GM12875 (cell line): Measurements from ENCODE around the gene CD300C.

Source experiments
- H3K4me3 ChIP-seq: one replicate; pipeline ENCODE4 v1.5.1; 2011; ENCODE audit warnings: low read depth, low read length, control low read depth
- CTCF ChIP-seq: IDR thresholded peaks from 2 replicates; pipeline ENCODE4 v1.5.1; 2011; ENCODE audit warnings: low read depth, mild to moderate bottlenecking, control low read depth, inconsistent platforms, low read length, moderate library complexity, borderline replicate concordance; ENCODE audit not compliant: insufficient read depth

CD300C gene

GRCh38 chr17:74545843-74546230, at the start of gene CD300C:
TSS of gene CD300C (minus strand) at chr17:74546115. CDS start at chr17:74545782, 333 bp downstream.
- no peak for TF ChIP-seq CTCF
- H3K4me3 ChIP-seq = no peak within 1 kb of the TSS

- H3K4me3 ChIP-seq = no peak overlapping the region
- no peak for TF ChIP-seq CTCF
These were observed 49.3 kb upstream of the CD300C start for GRCh38 chr17:74595037-74595750.

- no peak within 1 kb of the TSS for H3K4me3 ChIP-seq
- TF ChIP-seq CTCF = no peak
These were observed 46.4 kb upstream of the CD300C start, which contains the start of gene CD300LD for GRCh38 chr17:74592087-74592990. TSS of gene CD300LD (minus strand) at chr17:74592283. CDS start at chr17:74592202, 81 bp downstream.

GRCh38 chr17:74591503-74591902, 45.6 kb upstream of the CD300C start:
- TF ChIP-seq CTCF = no peak

GRCh38 chr17:74585711-74586110, 39.8 kb upstream of the CD300C start:
- no peak overlapping the region for H3K4me3 ChIP-seq
- TF ChIP-seq CTCF = no peak

More at GRCh38 chr17:74591503-74591902, 45.6 kb upstream of the CD300C start:
- no peak overlapping the region for H3K4me3 ChIP-seq

- H3K4me3 ChIP-seq = no peak overlapping the region
- no peak for TF ChIP-seq CTCF
These were observed 38.6 kb upstream of the CD300C start for GRCh38 chr17:74584292-74585060.
